Measurements from ENCODE around the gene ZNF408.
A peak's percentile ranks its signal among the peaks of the same experiment; 100 is the strongest.

ZNF408 gene

GRCh38 chr11:46729110-46730027, 28.5 kb downstream of the ZNF408 start:
- peak; percentile 33 for DNase-seq

- DNase-seq = no peak
Measured at GRCh38 chr11:46731545-46731944, 30.7 kb downstream of the ZNF408 start.

GRCh38 chr11:46733234-46733633, 32.4 kb downstream of the ZNF408 start:
- no peak for DNase-seq

- DNase-seq = no peak
Measured at GRCh38 chr11:46736146-46736545, 35.3 kb downstream of the ZNF408 start.

- peak; percentile 33 for DNase-seq
Measured at GRCh38 chr11:46736615-46737014, 35.8 kb downstream of the ZNF408 start.

GRCh38 chr11:46737699-46738098, 36.9 kb downstream of the ZNF408 start:
- DNase-seq = no peak

GRCh38 chr11:46738887-46739286, 38.1 kb downstream of the ZNF408 start:
- DNase-seq = no peak

GRCh38 chr11:46741600-46742484, 41.0 kb downstream of the ZNF408 start:
- no peak for DNase-seq

GRCh38 chr11:46743043-46743442, 42.2 kb downstream of the ZNF408 start:
- DNase-seq = no peak

- DNase-seq = no peak
Measured at GRCh38 chr11:46743693-46744339, 43.0 kb downstream of the ZNF408 start.

GRCh38 chr11:46745328-46745727, 44.5 kb downstream of the ZNF408 start:
- DNase-seq = no peak

GRCh38 chr11:46745995-46746394, 45.2 kb downstream of the ZNF408 start:
- no peak for DNase-seq

- DNase-seq = no peak
Measured at GRCh38 chr11:46747150-46747549, 46.3 kb downstream of the ZNF408 start.
